ENCODE measurements around the gene GSE1.

The GSE1 gene

DNA sequence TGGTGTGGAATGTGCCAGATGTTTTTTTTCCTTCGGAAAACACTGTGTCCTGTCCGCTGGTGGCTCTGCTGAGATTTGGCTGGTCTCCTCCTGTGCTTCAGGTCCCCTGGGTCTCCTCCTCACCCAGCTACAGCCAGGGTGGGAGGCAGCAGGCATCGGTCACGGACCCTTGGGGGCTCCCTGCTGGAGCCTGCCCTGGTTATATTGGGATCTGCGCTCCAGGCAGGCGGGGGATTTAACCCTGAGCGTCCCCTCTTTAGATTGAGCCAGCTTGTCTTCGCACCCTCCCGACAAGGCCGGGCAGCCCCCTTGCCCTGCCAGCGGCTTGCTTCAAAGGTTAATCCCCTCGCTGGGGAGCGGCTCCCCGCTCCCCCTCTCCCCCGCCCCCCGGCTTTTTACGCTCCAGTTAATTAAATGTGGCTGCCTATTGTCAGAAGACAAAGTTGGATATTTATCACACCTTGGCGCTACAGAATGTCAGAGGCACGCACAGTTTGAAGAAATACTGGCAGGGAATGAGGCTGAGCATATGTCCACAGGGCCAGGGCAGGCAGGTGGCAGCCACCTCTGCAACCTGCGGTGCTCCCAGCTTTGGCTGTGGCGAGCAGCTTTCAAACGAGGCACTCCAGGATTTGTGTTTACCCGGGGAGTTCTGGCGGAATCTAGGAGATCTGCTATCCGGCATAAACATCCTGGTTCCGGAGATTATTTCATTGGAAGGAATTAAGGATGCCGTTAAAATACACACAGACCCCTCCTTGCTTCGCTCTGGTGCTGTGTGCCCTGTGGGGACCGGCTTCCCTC lies 38.2 kb upstream of the GSE1 start:
- Histone ChIP-seq H3K4me3 (replicated peaks; ENCODE audit: insufficient read depth, low read length) (no peak overlapping the region), H3K27me3 (ENCODE audit: insufficient read depth, poor library complexity, severe bottlenecking) (no peaks in the 10 kb centered on the region), H3K27ac (replicated peaks) (peak overlapping the region; percentile 99; the same call in 1 of the 2 replicates)
- TF ChIP-seq, protein P1, sequence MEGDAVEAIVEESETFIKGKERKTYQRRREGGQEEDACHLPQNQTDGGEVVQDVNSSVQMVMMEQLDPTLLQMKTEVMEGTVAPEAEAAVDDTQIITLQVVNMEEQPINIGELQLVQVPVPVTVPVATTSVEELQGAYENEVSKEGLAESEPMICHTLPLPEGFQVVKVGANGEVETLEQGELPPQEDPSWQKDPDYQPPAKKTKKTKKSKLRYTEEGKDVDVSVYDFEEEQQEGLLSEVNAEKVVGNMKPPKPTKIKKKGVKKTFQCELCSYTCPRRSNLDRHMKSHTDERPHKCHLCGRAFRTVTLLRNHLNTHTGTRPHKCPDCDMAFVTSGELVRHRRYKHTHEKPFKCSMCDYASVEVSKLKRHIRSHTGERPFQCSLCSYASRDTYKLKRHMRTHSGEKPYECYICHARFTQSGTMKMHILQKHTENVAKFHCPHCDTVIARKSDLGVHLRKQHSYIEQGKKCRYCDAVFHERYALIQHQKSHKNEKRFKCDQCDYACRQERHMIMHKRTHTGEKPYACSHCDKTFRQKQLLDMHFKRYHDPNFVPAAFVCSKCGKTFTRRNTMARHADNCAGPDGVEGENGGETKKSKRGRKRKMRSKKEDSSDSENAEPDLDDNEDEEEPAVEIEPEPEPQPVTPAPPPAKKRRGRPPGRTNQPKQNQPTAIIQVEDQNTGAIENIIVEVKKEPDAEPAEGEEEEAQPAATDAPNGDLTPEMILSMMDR (IDR thresholded peaks at IDR 0.05; ENCODE audit: insufficient read depth, low read length) = no peak
- TF ChIP-seq, protein P2, sequence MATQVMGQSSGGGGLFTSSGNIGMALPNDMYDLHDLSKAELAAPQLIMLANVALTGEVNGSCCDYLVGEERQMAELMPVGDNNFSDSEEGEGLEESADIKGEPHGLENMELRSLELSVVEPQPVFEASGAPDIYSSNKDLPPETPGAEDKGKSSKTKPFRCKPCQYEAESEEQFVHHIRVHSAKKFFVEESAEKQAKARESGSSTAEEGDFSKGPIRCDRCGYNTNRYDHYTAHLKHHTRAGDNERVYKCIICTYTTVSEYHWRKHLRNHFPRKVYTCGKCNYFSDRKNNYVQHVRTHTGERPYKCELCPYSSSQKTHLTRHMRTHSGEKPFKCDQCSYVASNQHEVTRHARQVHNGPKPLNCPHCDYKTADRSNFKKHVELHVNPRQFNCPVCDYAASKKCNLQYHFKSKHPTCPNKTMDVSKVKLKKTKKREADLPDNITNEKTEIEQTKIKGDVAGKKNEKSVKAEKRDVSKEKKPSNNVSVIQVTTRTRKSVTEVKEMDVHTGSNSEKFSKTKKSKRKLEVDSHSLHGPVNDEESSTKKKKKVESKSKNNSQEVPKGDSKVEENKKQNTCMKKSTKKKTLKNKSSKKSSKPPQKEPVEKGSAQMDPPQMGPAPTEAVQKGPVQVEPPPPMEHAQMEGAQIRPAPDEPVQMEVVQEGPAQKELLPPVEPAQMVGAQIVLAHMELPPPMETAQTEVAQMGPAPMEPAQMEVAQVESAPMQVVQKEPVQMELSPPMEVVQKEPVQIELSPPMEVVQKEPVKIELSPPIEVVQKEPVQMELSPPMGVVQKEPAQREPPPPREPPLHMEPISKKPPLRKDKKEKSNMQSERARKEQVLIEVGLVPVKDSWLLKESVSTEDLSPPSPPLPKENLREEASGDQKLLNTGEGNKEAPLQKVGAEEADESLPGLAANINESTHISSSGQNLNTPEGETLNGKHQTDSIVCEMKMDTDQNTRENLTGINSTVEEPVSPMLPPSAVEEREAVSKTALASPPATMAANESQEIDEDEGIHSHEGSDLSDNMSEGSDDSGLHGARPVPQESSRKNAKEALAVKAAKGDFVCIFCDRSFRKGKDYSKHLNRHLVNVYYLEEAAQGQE (IDR thresholded peaks at IDR 0.05; ENCODE audit: insufficient replicate concordance, low read depth) = no peak
- TF ChIP-seq SPI1 (IDR thresholded peaks at IDR 0.05; ENCODE audit: borderline replicate concordance, low read depth) (no peak), GABPA (IDR thresholded peaks at IDR 0.05; ENCODE audit: low read depth) (no peak), POLR2AphosphoS5 (IDR thresholded peaks at IDR 0.05; ENCODE audit: low read depth) (no peak)
- DNase-seq (ENCODE audit: low read depth in 1 of 2, low spot score in 1 of 2) = no peak

DNA sequence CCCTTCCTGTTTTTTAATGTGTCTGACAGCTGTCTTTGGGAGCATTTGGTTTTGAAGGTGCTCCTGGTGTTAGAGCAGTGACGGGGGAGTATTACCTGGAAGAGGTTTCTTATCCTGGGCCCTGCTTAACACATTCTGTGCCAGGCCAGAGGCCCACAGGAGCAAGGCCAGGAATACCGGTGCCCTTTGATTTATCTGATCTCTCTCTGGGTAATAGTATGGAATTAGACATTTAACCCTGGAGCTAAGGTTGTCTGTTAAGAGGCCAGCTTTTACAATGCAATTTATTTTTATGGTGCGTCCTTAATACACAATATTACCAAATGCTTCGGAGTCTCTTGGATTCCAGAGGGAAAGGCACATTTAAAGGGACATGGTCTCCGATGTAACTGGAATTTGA lies 37.2 kb upstream of the GSE1 start:
- DNase-seq (ENCODE audit: low read depth in 1 of 2, low spot score in 1 of 2) = no peak
- H3K27ac ChIP-seq (replicated peaks) = no peak overlapping the region
- no peaks in the 10 kb centered on the region for H3K27me3 ChIP-seq (ENCODE audit: insufficient read depth, poor library complexity, severe bottlenecking)
- TF ChIP-seq GABPA (IDR thresholded peaks at IDR 0.05; ENCODE audit: low read depth) (no peak), SPI1 (IDR thresholded peaks at IDR 0.05; ENCODE audit: borderline replicate concordance, low read depth) (peak; percentile 40; the same call in 1 of the 2 replicates), POLR2AphosphoS5 (IDR thresholded peaks at IDR 0.05; ENCODE audit: low read depth) (no peak)
- H3K4me3 ChIP-seq (replicated peaks; ENCODE audit: insufficient read depth, low read length) = no peak overlapping the region

DNA sequence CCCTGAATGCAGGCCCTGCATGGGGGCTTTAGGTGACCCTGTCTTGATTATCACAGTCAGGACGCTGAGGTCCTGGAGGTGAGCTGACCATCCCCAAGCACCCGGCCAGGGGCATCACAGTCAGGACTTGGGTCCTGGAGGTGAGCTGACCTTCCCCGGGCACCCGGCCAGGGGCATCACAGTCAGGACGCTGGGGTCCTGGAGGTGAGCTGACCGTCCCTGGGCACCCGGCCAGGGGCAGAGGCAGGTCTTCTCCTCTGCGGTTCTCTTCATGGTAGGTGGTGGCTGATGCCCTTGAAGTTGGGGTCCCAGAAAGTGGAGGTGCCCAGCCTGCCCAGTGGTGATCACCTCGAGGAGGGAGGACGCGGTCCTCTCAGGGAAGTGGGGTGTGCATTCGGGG lies 36.2 kb upstream of the GSE1 start:
- no peak for DNase-seq (ENCODE audit: low read depth in 1 of 2, low spot score in 1 of 2)
- no peak overlapping the region for H3K4me3 ChIP-seq (replicated peaks; ENCODE audit: insufficient read depth, low read length)
- TF ChIP-seq, protein P2 (IDR thresholded peaks at IDR 0.05; ENCODE audit: insufficient replicate concordance, low read depth) = no peak
- TF ChIP-seq SPI1 (IDR thresholded peaks at IDR 0.05; ENCODE audit: borderline replicate concordance, low read depth) (no peak), POLR2AphosphoS5 (IDR thresholded peaks at IDR 0.05; ENCODE audit: low read depth) (no peak), GABPA (IDR thresholded peaks at IDR 0.05; ENCODE audit: low read depth) (no peak)
- TF ChIP-seq, protein P1 (IDR thresholded peaks at IDR 0.05; ENCODE audit: insufficient read depth, low read length) = no peak
- H3K27ac ChIP-seq (replicated peaks) = no peak overlapping the region
- no peaks in the 10 kb centered on the region for H3K27me3 ChIP-seq (ENCODE audit: insufficient read depth, poor library complexity, severe bottlenecking)

GRCh38 chr16:85577899-85578598 lies 35.1 kb upstream of the GSE1 start:
- H3K27me3 ChIP-seq (ENCODE audit: insufficient read depth, poor library complexity, severe bottlenecking) = no peaks in the 10 kb centered on the region
- no peak overlapping the region for H3K4me3 ChIP-seq (replicated peaks; ENCODE audit: insufficient read depth, low read length)
- H3K27ac ChIP-seq (replicated peaks) = no peak overlapping the region
- no peak for DNase-seq (ENCODE audit: low read depth in 1 of 2, low spot score in 1 of 2)
- TF ChIP-seq SPI1 (IDR thresholded peaks at IDR 0.05; ENCODE audit: borderline replicate concordance, low read depth) (no peak), GABPA (IDR thresholded peaks at IDR 0.05; ENCODE audit: low read depth) (no peak), POLR2AphosphoS5 (IDR thresholded peaks at IDR 0.05; ENCODE audit: low read depth) (no peak)
- TF ChIP-seq, protein P2 (IDR thresholded peaks at IDR 0.05; ENCODE audit: insufficient replicate concordance, low read depth) = no peak
- TF ChIP-seq, protein P1 (IDR thresholded peaks at IDR 0.05; ENCODE audit: insufficient read depth, low read length) = no peak

Data from HL-60 (cell line).